Activated CD8-positive, alpha-beta T cell treated with anti-CD3 and anti-CD28 coated beads, Interleukin-2, amount 10 ng/mL, durations not matched to agents 7 days and 5 days (primary cell): Measurements from ENCODE around the gene SLCO4C1. TPM values are rescaled to one million over a fixed set of nuclear protein-coding genes. Genes with fewer than 3 reads are reported as not detected.

Experiments
- ATAC-seq: fragments of 150-1000 bp; cut with Tn5 transposase; one replicate; pipeline ENCODE4 v1.10.0; 2021; ENCODE audit warnings: moderate library complexity
- CTCF ChIA-PET: fragments of 350-600 bp; sonication (Branson Sonifier 250); formaldehyde crosslinking; loops from one replicate; lab custom pipeline; 2021; ENCODE audit warnings: antibody characterized with exemption; lab: Charles Lee
- POLR2A ChIA-PET: fragments of 350-600 bp; sonication (Branson Sonifier 250); formaldehyde crosslinking; loops from one replicate; lab custom pipeline; 2021; ENCODE audit warnings: antibody characterized with exemption; lab: Charles Lee
- DNase-seq: peaks from one replicate; pipeline ENCODE4 v3.0.0-alpha.2; 2020
- H3K27ac Mint-ChIP-seq: one replicate; pipeline ENCODE4 v1.8.0; 2021; ENCODE audit warnings: mild to moderate bottlenecking, mixed read lengths
- H3K27me3 Mint-ChIP-seq: one replicate; pipeline ENCODE4 v1.8.0; 2021; ENCODE audit warnings: low read depth, mixed read lengths
- H3K36me3 Mint-ChIP-seq: one replicate; pipeline ENCODE4 v1.8.0; 2021; ENCODE audit warnings: low read depth, mixed read lengths
- H3K4me1 Mint-ChIP-seq: one replicate; pipeline ENCODE4 v1.8.0; 2021; ENCODE audit warnings: low read depth, mixed read lengths
- H3K4me3 Mint-ChIP-seq: one replicate; pipeline ENCODE4 v1.8.0; 2021; ENCODE audit warnings: mild to moderate bottlenecking, mixed read lengths
- H3K9me3 Mint-ChIP-seq: one replicate; pipeline ENCODE4 v1.8.0; 2022; ENCODE audit warnings: mixed read lengths; ENCODE audit not compliant: insufficient read depth
- total RNA-seq, 2 experiments: library from RNA; stranded (reverse); gene quantifications; one replicate each; pipeline ENCODE4 v1.2.3, GENCODE V29; 2021

The SLCO4C1 gene
- total RNA-seq, 2 experiments from 2014 or later: 0.74 to 0.76 TPM

DNA sequence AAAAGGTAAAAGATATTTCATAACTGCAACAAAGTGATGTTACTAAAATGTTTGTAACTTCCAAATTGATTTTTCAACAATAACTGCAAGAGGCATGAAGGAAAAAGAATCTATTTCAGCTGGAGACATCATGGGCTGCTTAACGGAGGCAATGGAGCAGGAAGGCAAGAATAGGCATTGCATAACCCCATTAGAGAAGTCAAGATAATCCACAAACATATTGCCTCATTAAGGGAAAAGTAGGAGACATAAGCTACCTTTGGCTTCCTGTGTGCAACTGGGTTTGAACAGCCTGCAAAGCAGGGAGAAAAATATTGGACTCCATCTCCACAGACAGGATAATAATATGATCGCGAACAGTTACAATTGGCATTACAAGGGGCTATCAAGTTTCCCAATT, 46.7 kb downstream of the SLCO4C1 start:
- Mint-ChIP-seq H3K4me1 (no peaks in the 10 kb centered on the region), H3K27me3 (no peaks in the 10 kb centered on the region), H3K9me3 (no peaks in the 10 kb centered on the region), H3K4me3 (no peak overlapping the region), H3K36me3 (no peaks in the 10 kb centered on the region), H3K27ac (no peak overlapping the region)
- POLR2A ChIA-PET: no interaction called here
- DNase-seq: no peak
- ATAC-seq: no peak
- CTCF ChIA-PET: no interaction called here

DNA sequence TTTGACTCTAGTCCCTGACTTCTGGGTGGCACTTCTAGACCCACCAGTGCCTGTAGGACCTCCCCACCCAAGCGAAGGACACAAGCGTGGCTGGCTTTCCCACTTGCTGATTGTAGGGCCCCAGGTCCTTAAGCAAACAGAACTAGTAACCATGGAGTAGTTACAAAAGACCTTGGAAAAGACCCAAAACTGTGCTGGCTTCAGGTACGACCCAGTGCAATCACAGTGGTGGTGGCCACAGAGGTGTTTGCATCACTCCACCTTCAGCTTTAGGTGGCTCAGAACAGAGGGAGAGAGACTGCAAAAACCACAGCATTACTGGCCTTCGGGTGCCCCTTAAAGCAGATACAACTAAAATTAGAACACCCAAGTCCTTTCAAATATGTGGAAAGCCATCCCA, 52.9 kb downstream of the SLCO4C1 start:
- Mint-ChIP-seq H3K4me1 (no peaks in the 10 kb centered on the region), H3K27me3 (no peaks in the 10 kb centered on the region), H3K36me3 (no peaks in the 10 kb centered on the region), H3K4me3 (no peak overlapping the region), H3K9me3 (no peaks in the 10 kb centered on the region), H3K27ac (no peak overlapping the region)
- POLR2A ChIA-PET: no interaction called here
- CTCF ChIA-PET: no interaction called here
- DNase-seq (no peak), ATAC-seq (no peak)

DNA sequence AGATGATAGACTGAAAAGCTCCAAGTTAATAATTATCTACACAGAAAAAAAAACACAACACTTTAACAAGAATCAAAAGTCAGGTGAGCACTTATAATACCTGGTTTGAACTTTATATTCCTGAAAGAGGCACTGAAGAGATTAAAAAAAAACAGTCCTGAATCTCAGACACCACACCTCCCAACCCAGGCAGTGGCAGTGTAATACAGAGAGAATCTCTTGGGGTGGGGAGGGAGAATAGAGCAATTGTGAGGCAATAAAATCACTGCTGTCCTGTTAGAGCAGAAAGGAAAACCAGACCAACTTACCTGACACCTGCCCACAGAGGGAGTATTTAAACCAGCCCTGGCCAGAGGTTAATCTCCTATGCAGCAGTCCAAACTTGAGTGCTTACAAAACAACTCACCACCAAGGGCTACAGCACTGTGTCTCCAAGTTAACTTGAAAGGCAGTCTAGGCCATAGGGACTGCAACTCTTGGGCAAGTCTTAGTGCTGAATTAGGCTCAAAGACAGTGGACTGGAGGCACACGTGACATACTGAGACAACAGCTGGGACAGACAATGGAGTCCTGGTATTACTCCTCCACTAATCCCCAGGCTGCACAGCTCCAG, 54.2 kb downstream of the SLCO4C1 start:
- DNase-seq (no peak), ATAC-seq (no peak)
- POLR2A ChIA-PET: no interaction called here
- CTCF ChIA-PET: no interaction called here
- H3K36me3 Mint-ChIP-seq: no peaks in the 10 kb centered on the region
- no peaks in the 10 kb centered on the region for H3K4me1 Mint-ChIP-seq
- no peaks in the 10 kb centered on the region for H3K9me3 Mint-ChIP-seq
- no peaks in the 10 kb centered on the region for H3K27me3 Mint-ChIP-seq
- H3K4me3 Mint-ChIP-seq: no peak overlapping the region
- H3K27ac Mint-ChIP-seq: no peak overlapping the region

DNA sequence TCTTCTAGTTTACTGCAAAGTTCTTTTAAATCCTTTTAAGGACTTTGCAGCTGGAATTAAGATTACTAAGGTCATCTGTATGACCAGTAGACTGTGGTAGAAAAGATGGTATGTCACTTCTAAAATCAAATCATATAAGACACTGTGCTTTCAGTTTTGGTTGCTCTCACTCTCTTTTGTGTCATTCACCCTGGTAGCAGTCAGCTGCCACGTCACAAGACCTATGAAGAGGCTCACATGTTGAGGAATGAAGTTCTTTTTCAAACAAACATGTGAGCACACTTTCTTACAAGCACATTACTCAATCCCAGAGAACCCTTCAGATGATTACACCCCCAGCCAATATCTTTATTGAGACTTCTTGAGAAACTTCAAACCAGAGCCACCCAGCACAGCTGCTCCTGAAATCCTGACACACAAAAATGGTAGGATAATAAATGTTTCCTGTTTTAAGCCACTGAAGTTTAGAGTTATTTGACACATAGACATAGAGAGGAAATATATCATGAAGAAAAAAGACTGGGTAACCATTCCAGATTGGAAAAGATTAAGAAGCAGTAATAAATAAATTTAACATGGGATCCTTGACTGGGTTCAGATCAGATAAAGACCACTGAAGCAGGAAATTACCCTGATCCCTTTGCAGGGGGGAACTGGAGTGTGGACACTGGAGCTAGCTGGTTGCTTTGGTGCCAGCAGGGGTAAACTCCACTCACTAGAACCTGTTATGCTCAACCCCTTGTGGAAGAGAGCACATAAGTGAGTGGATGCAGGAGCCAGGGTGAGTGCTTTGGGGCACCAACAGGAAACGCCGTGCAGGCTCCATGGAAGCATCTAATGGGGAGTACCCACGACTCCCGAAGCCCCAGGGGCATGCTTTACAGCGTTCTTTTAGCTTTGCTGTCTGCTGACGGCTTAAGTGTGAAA, 64.1 kb downstream of the SLCO4C1 start:
- Mint-ChIP-seq H3K36me3 (peaks cover 3% of the 10 kb centered on the region), H3K4me3 (no peak overlapping the region), H3K9me3 (no peaks in the 10 kb centered on the region), H3K27ac (no peak overlapping the region), H3K27me3 (peaks cover 6% of the 10 kb centered on the region), H3K4me1 (peaks cover 11% of the 10 kb centered on the region)
- CTCF ChIA-PET: no interaction called here
- POLR2A ChIA-PET: no interaction called here
- no peak for DNase-seq
- ATAC-seq: no peak

DNA sequence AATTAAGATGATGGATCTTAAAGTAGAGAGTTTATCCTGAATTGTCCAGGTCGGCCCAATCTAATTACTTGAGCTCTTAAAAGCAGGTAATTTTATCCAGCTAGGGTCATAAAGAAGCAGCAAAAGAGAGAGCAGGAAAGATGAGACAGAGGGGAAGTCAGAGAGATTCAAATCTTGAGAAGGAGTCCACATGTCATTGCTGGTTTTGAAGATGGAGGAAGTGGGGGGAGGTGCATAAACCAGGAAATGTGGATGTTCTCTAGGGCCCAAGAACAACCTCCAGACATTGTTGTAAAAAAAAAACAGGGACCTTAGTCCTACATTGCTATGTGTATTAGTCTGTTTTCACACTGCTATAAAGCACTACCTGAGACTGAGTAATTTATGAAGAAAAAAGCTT, 66.4 kb downstream of the SLCO4C1 start:
- Mint-ChIP-seq H3K36me3 (peaks cover 3% of the 10 kb centered on the region), H3K4me3 (no peak overlapping the region), H3K27ac (peak overlapping the region; percentile 69), H3K27me3 (peaks cover 4% of the 10 kb centered on the region), H3K9me3 (no peaks in the 10 kb centered on the region), H3K4me1 (peaks cover 11% of the 10 kb centered on the region)
- CTCF ChIA-PET: no interaction called here
- DNase-seq (no peak), ATAC-seq (no peak)
- POLR2A ChIA-PET: no interaction called here

DNA sequence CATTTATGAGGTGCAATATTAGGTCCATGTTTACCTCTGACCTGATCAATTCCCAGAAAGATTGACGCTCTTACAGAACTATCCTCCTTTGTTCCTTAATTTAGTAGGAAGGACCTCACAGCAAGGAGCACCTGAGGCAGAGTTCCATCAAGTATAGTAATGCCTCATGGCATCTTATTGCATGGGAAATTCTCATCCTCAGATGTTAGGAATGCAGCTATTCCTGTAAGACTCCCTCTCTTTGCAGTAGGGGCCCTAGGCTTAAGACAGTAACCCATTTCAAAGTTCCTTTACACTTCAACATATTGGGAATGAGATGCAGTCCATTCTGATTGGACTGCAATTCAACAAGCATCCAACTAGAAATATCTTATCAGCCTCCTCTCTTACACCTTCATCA, 69.8 kb downstream of the SLCO4C1 start:
- no peak overlapping the region for H3K4me3 Mint-ChIP-seq
- peaks cover 7% of the 10 kb centered on the region for H3K27me3 Mint-ChIP-seq
- peaks cover 3% of the 10 kb centered on the region for H3K36me3 Mint-ChIP-seq
- no peak overlapping the region for H3K27ac Mint-ChIP-seq
- no peaks in the 10 kb centered on the region for H3K9me3 Mint-ChIP-seq
- POLR2A ChIA-PET: no interaction called here
- ATAC-seq (no peak), DNase-seq (no peak)
- CTCF ChIA-PET: no interaction called here
- peaks cover 11% of the 10 kb centered on the region for H3K4me1 Mint-ChIP-seq

DNA sequence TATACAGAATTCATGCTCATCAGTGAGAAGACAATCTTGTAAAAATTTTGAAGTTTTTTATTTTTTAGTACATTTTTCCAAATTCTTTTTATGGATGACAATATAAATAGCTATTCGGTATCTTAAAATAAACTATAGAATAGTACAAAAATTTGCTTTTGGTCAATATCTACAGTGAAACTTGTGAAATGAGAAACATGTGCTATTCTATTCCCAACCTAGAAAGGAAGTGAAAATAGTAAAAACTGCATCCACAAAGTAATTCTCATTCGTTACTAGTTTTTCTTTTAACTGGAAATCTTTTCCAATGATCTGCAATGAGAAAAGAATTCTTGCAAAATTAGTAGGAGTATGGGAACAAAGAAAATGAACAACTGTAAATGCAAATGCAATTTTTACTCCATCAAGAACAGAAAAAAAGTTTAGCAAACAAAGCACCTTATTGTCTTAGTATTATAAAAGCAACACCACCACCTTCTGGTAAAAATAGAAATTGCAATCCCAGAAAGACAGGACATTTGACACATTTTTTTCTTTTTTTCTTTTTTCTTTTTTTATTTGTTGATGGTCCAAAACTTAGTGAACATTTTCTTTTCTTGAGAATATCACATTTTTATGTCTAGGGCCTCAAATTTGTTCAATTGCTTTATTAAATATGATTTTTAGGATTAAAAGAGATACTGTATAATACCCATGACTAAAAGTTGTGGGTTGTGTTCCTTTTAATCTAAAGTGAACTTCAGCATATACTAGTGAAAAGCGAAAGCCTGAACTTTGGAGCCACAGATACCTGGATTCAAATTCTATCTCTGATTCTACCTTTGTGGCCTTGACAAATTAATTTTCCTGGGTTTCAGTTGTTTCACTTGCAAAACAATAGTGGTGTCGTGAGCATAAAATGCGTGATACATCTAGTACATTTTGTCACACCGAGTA, 72.3 kb downstream of the SLCO4C1 start:
- ChIA-PET CTCF (no interaction called here), POLR2A (no interaction called here)
- H3K4me3 Mint-ChIP-seq: no peak overlapping the region
- no peaks in the 10 kb centered on the region for H3K36me3 Mint-ChIP-seq
- H3K27ac Mint-ChIP-seq: no peak overlapping the region
- no peak for DNase-seq
- peaks cover 10% of the 10 kb centered on the region for H3K27me3 Mint-ChIP-seq
- H3K9me3 Mint-ChIP-seq: no peaks in the 10 kb centered on the region
- ATAC-seq: no peak
- H3K4me1 Mint-ChIP-seq: no peaks in the 10 kb centered on the region

DNA sequence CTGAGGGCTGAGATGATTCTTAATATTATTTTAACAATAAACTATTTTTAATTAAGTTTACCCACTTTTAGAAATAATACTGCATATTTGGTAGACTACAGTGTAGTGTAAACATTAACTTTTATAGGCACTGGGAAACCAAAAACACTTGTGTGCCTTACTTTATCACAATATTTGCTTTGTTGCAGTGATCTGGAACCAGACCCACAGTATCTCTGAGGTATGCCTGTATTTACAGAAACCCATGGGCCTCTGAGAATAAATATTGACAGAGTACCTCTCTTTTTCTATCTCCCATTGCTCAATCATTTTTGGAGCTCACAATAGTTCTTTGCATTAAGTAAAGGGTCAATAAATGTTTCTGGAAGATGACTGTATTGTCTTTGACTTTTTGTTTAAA, 73.3 kb downstream of the SLCO4C1 start:
- ATAC-seq: no peak
- H3K4me1 Mint-ChIP-seq: no peaks in the 10 kb centered on the region

DNA sequence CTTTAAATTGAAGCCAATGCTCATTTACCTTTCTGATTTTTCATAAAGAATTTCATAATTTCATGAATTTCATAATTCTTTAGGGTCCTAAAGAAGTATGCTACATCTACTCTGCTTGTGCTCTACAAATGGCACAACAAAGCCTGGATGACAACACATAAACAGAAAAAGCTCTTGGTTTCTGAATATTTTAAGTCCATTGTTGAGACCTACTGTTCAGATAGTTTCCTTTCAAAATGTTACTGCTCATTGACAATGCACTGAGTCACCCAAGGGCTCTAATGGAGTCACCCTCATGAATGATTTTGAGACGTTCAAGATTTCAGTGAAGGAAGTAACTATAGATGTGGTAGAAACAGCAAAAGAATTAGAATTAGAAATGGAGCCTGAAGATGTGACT, 74.1 kb downstream of the SLCO4C1 start:
- Mint-ChIP-seq H3K27me3 (peaks cover 6% of the 10 kb centered on the region), H3K4me3 (no peak overlapping the region), H3K36me3 (no peaks in the 10 kb centered on the region), H3K4me1 (no peaks in the 10 kb centered on the region), H3K9me3 (no peaks in the 10 kb centered on the region), H3K27ac (no peak overlapping the region)
- ATAC-seq: no peak
- DNase-seq: no peak
- ChIA-PET CTCF (interaction anchor here (0.8 kb wide), 1 partner anchor 281 kb away, joined by 3 read pairs; no protein-coding TSS in a partner anchor), POLR2A (no interaction called here)

More for the DNA sequence above, 73.3 kb downstream of the SLCO4C1 start:
- Mint-ChIP-seq H3K4me3 (no peak overlapping the region), H3K27me3 (peaks cover 6% of the 10 kb centered on the region), H3K36me3 (no peaks in the 10 kb centered on the region), H3K9me3 (no peaks in the 10 kb centered on the region), H3K27ac (no peak overlapping the region)
- ChIA-PET POLR2A (no interaction called here), CTCF (no interaction called here)
- DNase-seq: no peak

DNA sequence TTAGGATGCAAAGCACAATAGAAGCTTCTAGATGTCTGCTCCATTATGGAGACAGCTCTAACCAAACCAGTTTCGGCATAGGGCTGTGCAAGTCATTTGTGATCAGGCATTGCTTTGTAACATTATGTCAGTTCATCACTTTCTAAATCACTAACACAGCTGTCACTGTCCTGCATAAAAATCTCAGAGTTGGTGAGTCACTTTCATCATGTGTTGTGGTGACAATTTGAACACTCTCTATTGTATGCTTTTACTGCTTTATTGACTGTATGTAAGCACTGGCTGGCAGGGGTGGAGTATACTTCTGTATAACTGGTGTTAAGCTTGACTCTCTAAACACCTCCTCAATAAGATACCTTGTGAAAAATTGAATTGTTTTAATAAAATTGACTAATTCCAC, 77.9 kb downstream of the SLCO4C1 start:
- CTCF ChIA-PET: no interaction called here
- POLR2A ChIA-PET: no interaction called here
- Mint-ChIP-seq H3K4me1 (no peaks in the 10 kb centered on the region), H3K27me3 (peaks cover 6% of the 10 kb centered on the region), H3K9me3 (no peaks in the 10 kb centered on the region), H3K36me3 (no peaks in the 10 kb centered on the region), H3K4me3 (no peak overlapping the region), H3K27ac (no peak overlapping the region)
- ATAC-seq (no peak), DNase-seq (no peak)

DNA sequence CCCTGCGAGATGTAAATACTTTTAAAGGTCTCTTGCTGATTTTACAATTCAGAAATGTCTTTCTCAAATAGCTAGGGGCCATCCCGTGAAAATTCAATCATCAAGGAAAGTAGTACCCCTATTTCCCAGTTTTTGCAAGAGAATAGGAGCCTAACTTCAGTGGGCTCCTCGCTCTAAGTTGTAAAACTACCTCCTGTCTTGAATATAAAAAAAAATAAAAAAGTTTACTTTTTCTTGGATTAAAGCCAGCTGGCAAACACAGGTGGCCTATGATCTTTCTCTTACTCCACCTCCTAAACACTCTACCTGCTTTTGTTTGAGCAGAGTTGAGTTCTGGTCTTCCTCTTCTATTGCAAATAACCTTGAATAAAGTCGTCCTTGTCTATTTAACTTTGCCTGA, 79.4 kb downstream of the SLCO4C1 start:
- DNase-seq (no peak), ATAC-seq (no peak)
- POLR2A ChIA-PET: no interaction called here
- no peak overlapping the region for H3K27ac Mint-ChIP-seq
- no peak overlapping the region for H3K4me3 Mint-ChIP-seq
- H3K27me3 Mint-ChIP-seq: peaks cover 4% of the 10 kb centered on the region
- H3K36me3 Mint-ChIP-seq: no peaks in the 10 kb centered on the region
- no peaks in the 10 kb centered on the region for H3K4me1 Mint-ChIP-seq
- CTCF ChIA-PET: no interaction called here
- no peaks in the 10 kb centered on the region for H3K9me3 Mint-ChIP-seq

DNA sequence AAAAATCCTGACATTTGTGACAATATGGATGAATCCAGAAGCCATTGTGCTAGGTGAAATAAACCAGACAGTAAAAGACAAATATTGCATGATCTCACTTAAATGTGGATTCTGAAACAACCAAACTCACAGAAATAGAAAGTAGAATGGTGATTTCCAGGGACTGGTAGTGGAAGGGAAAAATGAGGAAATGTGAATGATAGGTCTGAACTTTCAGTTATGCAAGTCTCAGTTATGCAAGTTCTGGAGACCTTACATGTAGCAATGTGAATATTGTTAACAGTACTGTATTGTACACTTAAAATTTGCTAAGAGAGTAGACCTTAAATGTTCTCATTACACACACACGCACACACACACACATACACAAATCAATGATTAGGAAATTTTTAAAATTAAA, 84.9 kb downstream of the SLCO4C1 start:
- Mint-ChIP-seq H3K9me3 (no peaks in the 10 kb centered on the region), H3K27ac (no peak overlapping the region), H3K4me1 (no peaks in the 10 kb centered on the region), H3K36me3 (no peaks in the 10 kb centered on the region), H3K27me3 (no peaks in the 10 kb centered on the region), H3K4me3 (no peak overlapping the region)
- no peak for ATAC-seq
- ChIA-PET POLR2A (no interaction called here), CTCF (no interaction called here)
- DNase-seq: no peak
